ENCODE data around the gene MND1.

The MND1 gene

DNA sequence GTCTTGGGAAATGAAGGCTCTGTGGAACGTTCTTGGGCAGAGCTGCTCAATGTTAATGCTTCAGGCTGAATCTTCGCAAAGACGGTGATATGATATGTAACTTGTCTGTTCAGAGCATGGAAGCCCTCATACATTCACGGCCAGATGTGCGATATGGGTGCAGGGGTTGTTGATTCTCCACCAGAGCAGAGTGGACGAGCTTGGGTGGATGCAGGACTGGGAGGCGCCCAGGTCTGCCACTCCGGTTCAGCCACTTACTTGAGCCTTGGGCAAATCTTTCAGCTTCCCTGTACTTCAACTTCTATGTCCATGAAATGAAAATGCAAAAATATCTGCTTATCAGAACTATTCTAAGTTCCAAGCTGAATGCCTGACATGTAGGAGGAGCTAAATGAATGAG, 47.4 kb upstream of the MND1 start:
- Histone ChIP-seq H3K9ac (ENCODE audit: low read length) (no peak overlapping the region), H3K27ac (ENCODE audit: low read depth, low read length, poor library complexity, severe bottlenecking) (no peak overlapping the region), H3K4me3 (ENCODE audit: low read depth, low read length, poor library complexity, severe bottlenecking) (no peak overlapping the region), H3K27me3 (ENCODE audit: insufficient read depth, low read length) (no peaks in the 10 kb centered on the region; the same call in 1 of the 2 replicates), H3K9me3 (ENCODE audit: low read length) (no peaks in the 10 kb centered on the region), H4K20me1 (ENCODE audit: insufficient read depth, low read length) (no peaks in the 10 kb centered on the region), H3K79me2 (ENCODE audit: insufficient read depth, low read length) (no peaks in the 10 kb centered on the region), H3K4me1 (ENCODE audit: insufficient read depth, low read length, severe bottlenecking) (no peaks in the 10 kb centered on the region), H3F3A (ENCODE audit: insufficient read depth, low read length) (no peaks in the 10 kb centered on the region), H2AFZ (ENCODE audit: low read length) (no peak overlapping the region), H3K9me2 (ENCODE audit: low read depth, low read length) (no peaks in the 10 kb centered on the region), H3K4me2 (ENCODE audit: low read length) (no peak overlapping the region), H3K36me3 (ENCODE audit: insufficient read depth, low read length) (no peaks in the 10 kb centered on the region)
- TF ChIP-seq EZH2 (IDR thresholded peaks at IDR 0.05; ENCODE audit: borderline replicate concordance, low read length), result no peak
- TF ChIP-seq, protein P1, sequence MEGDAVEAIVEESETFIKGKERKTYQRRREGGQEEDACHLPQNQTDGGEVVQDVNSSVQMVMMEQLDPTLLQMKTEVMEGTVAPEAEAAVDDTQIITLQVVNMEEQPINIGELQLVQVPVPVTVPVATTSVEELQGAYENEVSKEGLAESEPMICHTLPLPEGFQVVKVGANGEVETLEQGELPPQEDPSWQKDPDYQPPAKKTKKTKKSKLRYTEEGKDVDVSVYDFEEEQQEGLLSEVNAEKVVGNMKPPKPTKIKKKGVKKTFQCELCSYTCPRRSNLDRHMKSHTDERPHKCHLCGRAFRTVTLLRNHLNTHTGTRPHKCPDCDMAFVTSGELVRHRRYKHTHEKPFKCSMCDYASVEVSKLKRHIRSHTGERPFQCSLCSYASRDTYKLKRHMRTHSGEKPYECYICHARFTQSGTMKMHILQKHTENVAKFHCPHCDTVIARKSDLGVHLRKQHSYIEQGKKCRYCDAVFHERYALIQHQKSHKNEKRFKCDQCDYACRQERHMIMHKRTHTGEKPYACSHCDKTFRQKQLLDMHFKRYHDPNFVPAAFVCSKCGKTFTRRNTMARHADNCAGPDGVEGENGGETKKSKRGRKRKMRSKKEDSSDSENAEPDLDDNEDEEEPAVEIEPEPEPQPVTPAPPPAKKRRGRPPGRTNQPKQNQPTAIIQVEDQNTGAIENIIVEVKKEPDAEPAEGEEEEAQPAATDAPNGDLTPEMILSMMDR (IDR thresholded peaks at IDR 0.05; ENCODE audit: low read length), result no peak

DNA sequence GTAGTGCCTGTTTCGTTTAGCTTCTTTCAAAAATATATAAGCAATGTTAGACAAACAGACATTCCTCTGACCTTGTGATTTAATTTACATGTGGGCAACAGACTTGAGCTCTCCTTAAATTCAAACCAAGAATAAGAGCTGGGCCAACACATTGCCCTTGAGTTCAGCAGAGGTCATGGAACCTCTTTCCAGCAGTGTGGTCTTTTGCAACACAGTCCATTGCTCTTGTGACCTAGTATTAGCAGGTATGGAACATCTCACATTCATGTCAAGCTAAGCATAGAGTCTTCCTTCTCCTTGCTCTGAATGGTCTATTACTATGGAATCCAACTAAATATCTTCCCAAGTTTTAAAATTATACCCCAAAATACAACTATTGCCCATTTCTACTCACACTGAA, 33.7 kb upstream of the MND1 start:
- no peak for TF ChIP-seq EZH2 (IDR thresholded peaks at IDR 0.05; ENCODE audit: borderline replicate concordance, low read length)
- TF ChIP-seq, protein P1 (IDR thresholded peaks at IDR 0.05; ENCODE audit: low read length), result no peak
- Histone ChIP-seq H3K9me2 (ENCODE audit: low read depth, low read length) (no peaks in the 10 kb centered on the region), H2AFZ (ENCODE audit: low read length) (no peak overlapping the region), H4K20me1 (ENCODE audit: insufficient read depth, low read length) (no peaks in the 10 kb centered on the region), H3K27me3 (ENCODE audit: insufficient read depth, low read length) (no peaks in the 10 kb centered on the region), H3K4me2 (ENCODE audit: low read length) (no peak overlapping the region), H3K9me3 (ENCODE audit: low read length) (no peaks in the 10 kb centered on the region), H3K27ac (ENCODE audit: low read depth, low read length, poor library complexity, severe bottlenecking) (no peak overlapping the region), H3K4me3 (ENCODE audit: low read depth, low read length, poor library complexity, severe bottlenecking) (no peak overlapping the region), H3K36me3 (ENCODE audit: insufficient read depth, low read length) (no peaks in the 10 kb centered on the region), H3F3A (ENCODE audit: insufficient read depth, low read length) (no peaks in the 10 kb centered on the region), H3K9ac (ENCODE audit: low read length) (no peak overlapping the region), H3K4me1 (ENCODE audit: insufficient read depth, low read length, severe bottlenecking) (no peaks in the 10 kb centered on the region), H3K79me2 (ENCODE audit: insufficient read depth, low read length) (no peaks in the 10 kb centered on the region)

DNA sequence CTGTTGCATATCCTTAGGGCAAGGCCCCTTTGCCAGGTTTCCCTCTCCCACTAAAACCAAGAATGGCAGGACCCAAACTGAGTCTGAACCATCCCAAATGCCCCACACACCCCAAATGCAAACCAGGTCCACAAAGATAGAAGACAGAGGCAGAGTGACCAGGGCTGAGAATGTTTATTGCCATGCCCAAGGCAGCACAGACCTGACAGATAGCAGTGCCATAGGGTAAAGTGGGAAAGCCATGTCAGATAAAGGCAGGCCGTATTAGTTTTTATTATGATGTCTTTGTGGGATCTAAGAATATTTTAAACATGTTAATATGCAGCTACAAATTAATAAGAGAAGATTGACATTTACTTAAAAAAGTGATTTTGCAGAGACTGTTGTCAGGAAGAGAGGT, 29.6 kb upstream of the MND1 start:
- TF ChIP-seq EZH2 (IDR thresholded peaks at IDR 0.05; ENCODE audit: borderline replicate concordance, low read length), result no peak

DNA sequence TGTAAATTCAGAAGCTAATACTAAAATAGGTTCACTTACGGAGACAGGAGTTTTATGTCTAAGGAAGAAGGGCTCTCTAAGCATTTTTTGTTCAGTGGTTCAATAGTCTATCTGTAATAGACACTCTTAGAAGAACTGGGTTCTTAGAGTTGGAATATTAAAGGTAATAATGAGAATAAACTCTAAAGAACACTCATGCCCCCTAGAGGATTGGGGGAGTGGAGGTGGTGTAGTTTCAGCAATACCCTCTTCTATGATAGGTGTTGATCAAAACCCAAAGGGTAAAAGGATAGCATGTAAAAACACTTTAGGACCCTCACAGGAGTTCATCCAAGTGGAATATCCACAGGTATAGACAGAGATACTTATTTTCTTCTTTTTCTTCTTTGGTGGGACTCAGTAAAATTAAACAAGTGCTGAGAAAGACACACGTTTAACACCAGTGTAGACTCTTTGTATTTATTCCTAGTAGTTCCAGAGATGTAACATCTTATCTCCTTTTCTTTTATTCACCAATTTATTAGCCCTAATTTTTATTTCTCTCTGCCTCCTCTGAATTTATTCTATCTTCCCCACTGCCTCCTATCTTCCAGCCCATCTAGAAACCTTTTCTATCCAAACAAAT, 25.7 kb upstream of the MND1 start:
- Histone ChIP-seq H3K27ac (ENCODE audit: low read depth, low read length, poor library complexity, severe bottlenecking) (no peak overlapping the region), H3K36me3 (ENCODE audit: insufficient read depth, low read length) (no peaks in the 10 kb centered on the region), H2AFZ (ENCODE audit: low read length) (no peak overlapping the region), H3K4me2 (ENCODE audit: low read length) (no peak overlapping the region), H3K9me3 (ENCODE audit: low read length) (no peaks in the 10 kb centered on the region), H3K4me3 (ENCODE audit: low read depth, low read length, poor library complexity, severe bottlenecking) (no peak overlapping the region), H3K27me3 (ENCODE audit: insufficient read depth, low read length) (0 out of 2 replicates have a peak, but pooled peaks cover 2% of the 10 kb centered on the region), H3K9ac (ENCODE audit: low read length) (no peak overlapping the region), H3K79me2 (ENCODE audit: insufficient read depth, low read length) (no peaks in the 10 kb centered on the region), H3K4me1 (ENCODE audit: insufficient read depth, low read length, severe bottlenecking) (peaks cover 13% of the 10 kb centered on the region), H3K9me2 (ENCODE audit: low read depth, low read length) (no peaks in the 10 kb centered on the region), H4K20me1 (ENCODE audit: insufficient read depth, low read length) (no peaks in the 10 kb centered on the region), H3F3A (ENCODE audit: insufficient read depth, low read length) (no peaks in the 10 kb centered on the region; the same call in 1 of the 2 replicates)
- TF ChIP-seq EZH2 (IDR thresholded peaks at IDR 0.05; ENCODE audit: borderline replicate concordance, low read length), result no peak
- TF ChIP-seq, protein P1 (IDR thresholded peaks at IDR 0.05; ENCODE audit: low read length), result peak; percentile 83

More for the DNA sequence above, 29.6 kb upstream of the MND1 start:
- H3K79me2 ChIP-seq (ENCODE audit: insufficient read depth, low read length), result no peaks in the 10 kb centered on the region
- H3K9me3 ChIP-seq (ENCODE audit: low read length), result no peaks in the 10 kb centered on the region
- no peaks in the 10 kb centered on the region for H3K27me3 ChIP-seq (ENCODE audit: insufficient read depth, low read length)
- H4K20me1 ChIP-seq (ENCODE audit: insufficient read depth, low read length), result no peaks in the 10 kb centered on the region
- H3K4me2 ChIP-seq (ENCODE audit: low read length), result no peak overlapping the region
- H2AFZ ChIP-seq (ENCODE audit: low read length), result no peak overlapping the region
- H3K9me2 ChIP-seq (ENCODE audit: low read depth, low read length), result no peaks in the 10 kb centered on the region
- H3K27ac ChIP-seq (ENCODE audit: low read depth, low read length, poor library complexity, severe bottlenecking), result no peak overlapping the region
- H3K9ac ChIP-seq (ENCODE audit: low read length), result no peak overlapping the region
- H3F3A ChIP-seq (ENCODE audit: insufficient read depth, low read length), result no peaks in the 10 kb centered on the region; the same call in 1 of the 2 replicates
- H3K4me1 ChIP-seq (ENCODE audit: insufficient read depth, low read length, severe bottlenecking), result no peaks in the 10 kb centered on the region
- no peaks in the 10 kb centered on the region for H3K36me3 ChIP-seq (ENCODE audit: insufficient read depth, low read length)
- no peak overlapping the region for H3K4me3 ChIP-seq (ENCODE audit: low read depth, low read length, poor library complexity, severe bottlenecking)
